HepG2 (cell line): ENCODE results near the gene CPPED1. TPM values are rescaled to one million over a fixed set of nuclear protein-coding genes. Genes with fewer than 3 reads are reported as not detected.

Source experiments
- FOXA1 ChIP-seq, 2 experiments: fragments of 450-650 bp in 1 of 2; sonication (generic) in 1 of 2; formaldehyde crosslinking in 1 of 2; IDR thresholded peaks; 2 replicates each; pipeline versions ENCODE4 v1.4.0 to v1.6.1; 2016 to 2020; ENCODE audit warnings: missing genetic modification reagents in 1 of 2
- HOXD1 ChIP-seq: sonication (generic); formaldehyde crosslinking; IDR thresholded peaks from 2 replicates; pipeline ENCODE4 v1.5.0; 2020; ENCODE audit warnings: missing genetic modification reagents
- MATR3 ChIP-seq: sonication (generic); formaldehyde crosslinking; IDR thresholded peaks from 2 replicates; pipeline ENCODE4 v1.4.0; 2020; ENCODE audit warnings: missing genetic modification reagents
- MTA1 ChIP-seq: sonication (generic); formaldehyde crosslinking; IDR thresholded peaks from 2 replicates; pipeline ENCODE4 v1.4.0; 2020; ENCODE audit warnings: missing genetic modification reagents, mild to moderate bottlenecking, borderline replicate concordance
- NCOA5 ChIP-seq: sonication (generic); formaldehyde crosslinking; IDR thresholded peaks from 2 replicates; pipeline ENCODE4 v1.4.0; 2020; ENCODE audit warnings: missing genetic modification reagents
- RBAK ChIP-seq: sonication (generic); formaldehyde crosslinking; IDR thresholded peaks from 2 replicates; pipeline ENCODE4 v1.5.1; 2020; ENCODE audit warnings: mild to moderate bottlenecking, missing genetic modification reagents
- SATB2 ChIP-seq: sonication (generic); formaldehyde crosslinking; IDR thresholded peaks from 2 replicates; pipeline ENCODE4 v1.5.0; 2020; ENCODE audit warnings: missing genetic modification reagents
- SP1 ChIP-seq, 2 experiments: fragments of 450-650 bp in 1 of 2; sonication (generic) in 1 of 2; formaldehyde crosslinking in 1 of 2; IDR thresholded peaks; 2 replicates each; pipeline versions ENCODE4 v1.4.0 to v1.6.1; 2016 to 2020; ENCODE audit warnings: missing genetic modification reagents in 1 of 2
- SP5 ChIP-seq: IDR thresholded peaks from 2 replicates; pipeline ENCODE4 v1.6.1; 2016; ENCODE audit warnings: low read depth, borderline replicate concordance
- ZNF468 ChIP-seq: sonication (generic); formaldehyde crosslinking; IDR thresholded peaks from 2 replicates; pipeline ENCODE4 v1.8.0; 2022; ENCODE audit warnings: mild to moderate bottlenecking, moderate library complexity, missing genetic modification reagents
- ZNF616 ChIP-seq: sonication (generic); formaldehyde crosslinking; IDR thresholded peaks from 2 replicates; pipeline ENCODE4 v1.5.0; 2020; ENCODE audit warnings: low read depth, mild to moderate bottlenecking, missing genetic modification reagents
- ZNF678 ChIP-seq: sonication (generic); formaldehyde crosslinking; IDR thresholded peaks from 2 replicates; pipeline ENCODE4 v1.4.0; 2020; ENCODE audit warnings: mild to moderate bottlenecking, missing genetic modification reagents
- polyA plus RNA-seq, 8 experiments: library from polyadenylated mRNA; depleted of rRNA in 3 of 8; stranded (reverse) in 7 of 8; unstranded in 1 of 8; fragments of >200 nt; fragmentation: Illumina TruSeq in 4 of 8; extraction: Trizol in 4 of 8; gene quantifications; 2 replicates each; pipeline versions ENCODE4 v1.2.1 to v1.2.3, GENCODE V29; 2011 to 2016; ENCODE audit warnings: low read depth in 4 of 8, missing spikeins in 1 of 8, mixed read lengths in 1 of 8; ENCODE audit not compliant: insufficient read depth in 1 of 8
- total RNA-seq, 5 experiments: library from RNA; depleted of rRNA; stranded (reverse); fragments of >200 nt; fragmentation: Illumina TruSeq; extraction: Trizol; gene quantifications; 2 replicates each; pipeline ENCODE4 v1.2.3, GENCODE V29; 2016; ENCODE audit warnings: low read depth in 1 of 5
- TF ChIP-seq, protein P1 (sequence below): sonication (generic); formaldehyde crosslinking; IDR thresholded peaks from 2 replicates; pipeline ENCODE4 v1.4.0; 2020; ENCODE audit warnings: low read depth, missing genetic modification reagents
- TF ChIP-seq, protein P2 (sequence below): sonication (generic); formaldehyde crosslinking; conservative IDR thresholded peaks from 2 replicates; pipeline ENCODE4 v1.4.0; 2020; ENCODE audit warnings: mild to moderate bottlenecking, missing genetic modification reagents, moderate library complexity
- TF ChIP-seq, protein P3 (sequence below): sonication (generic); formaldehyde crosslinking; IDR thresholded peaks from 2 replicates; pipeline ENCODE4; 2020; ENCODE audit warnings: missing genetic modification reagents, mild to moderate bottlenecking, borderline replicate concordance
- TF ChIP-seq, protein P4 (sequence below): sonication (generic); formaldehyde crosslinking; IDR thresholded peaks from 2 replicates; pipeline ENCODE4 v1.8.1; 2023; ENCODE audit warnings: mild to moderate bottlenecking, missing genetic modification reagents

Gene CPPED1
- total and polyA plus RNA-seq, 2 of the 13 experiments (the other 11 are each of a cell fraction or from before 2014, with no cell fraction given): 66.6 to 71.3 TPM

DNA sequence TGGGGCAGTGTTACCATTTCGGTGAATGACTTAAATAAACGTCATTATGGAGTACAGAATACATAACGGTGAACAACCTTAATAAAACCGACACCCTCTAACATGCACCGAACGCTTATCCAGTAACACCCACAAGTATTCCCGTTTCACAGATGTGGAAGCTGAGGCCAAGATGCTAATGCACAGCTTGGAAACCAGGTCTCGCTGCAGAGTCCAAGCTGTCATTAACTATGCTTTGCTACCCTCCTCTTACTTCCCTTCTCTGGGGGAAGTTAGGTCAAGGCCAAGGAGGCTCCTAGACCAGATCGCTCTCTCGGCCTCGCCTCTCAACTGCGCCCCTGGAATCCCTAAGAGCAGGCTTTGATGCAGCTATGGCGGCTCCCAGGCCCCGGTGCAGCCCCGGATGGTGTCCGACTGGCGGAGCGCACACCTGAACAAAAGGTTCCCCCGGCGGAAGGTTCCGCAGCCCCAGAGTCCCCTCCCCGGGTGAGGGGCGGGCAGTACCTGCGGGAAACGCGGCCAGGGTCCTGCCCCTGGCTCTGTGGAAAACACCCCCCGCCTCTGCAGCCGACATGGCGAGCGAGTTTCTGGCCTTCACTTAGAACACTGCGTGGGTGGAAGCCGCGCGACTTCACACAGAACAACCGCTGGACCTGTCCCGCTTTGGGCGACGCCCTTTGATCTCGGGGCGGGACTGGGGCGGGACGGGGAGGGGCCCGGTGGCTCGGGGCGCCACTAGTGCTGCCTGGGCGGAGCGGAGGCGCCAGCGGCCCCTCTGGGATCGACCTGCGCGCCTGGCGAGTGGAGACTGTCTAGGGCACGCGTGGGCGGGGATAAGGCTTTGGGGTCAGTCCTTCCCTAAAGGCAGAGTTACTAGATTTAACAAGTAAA lies at the start of gene CPPED1 (continued):
- TF ChIP-seq HOXD1 (CRISPR knock-in tag): peak; percentile 94
- no peak for TF ChIP-seq FOXA1 (IDR thresholded peaks at IDR 0.05)
- peak; percentile 75 for TF ChIP-seq FOXA1 (CRISPR knock-in tag; IDR thresholded peaks at IDR 0.05)
- peak; percentile 100; the same call in 1 of the 2 replicates for TF ChIP-seq MTA1 (CRISPR knock-in tag)
- no peak for TF ChIP-seq SATB2
- TF ChIP-seq, protein P1, sequence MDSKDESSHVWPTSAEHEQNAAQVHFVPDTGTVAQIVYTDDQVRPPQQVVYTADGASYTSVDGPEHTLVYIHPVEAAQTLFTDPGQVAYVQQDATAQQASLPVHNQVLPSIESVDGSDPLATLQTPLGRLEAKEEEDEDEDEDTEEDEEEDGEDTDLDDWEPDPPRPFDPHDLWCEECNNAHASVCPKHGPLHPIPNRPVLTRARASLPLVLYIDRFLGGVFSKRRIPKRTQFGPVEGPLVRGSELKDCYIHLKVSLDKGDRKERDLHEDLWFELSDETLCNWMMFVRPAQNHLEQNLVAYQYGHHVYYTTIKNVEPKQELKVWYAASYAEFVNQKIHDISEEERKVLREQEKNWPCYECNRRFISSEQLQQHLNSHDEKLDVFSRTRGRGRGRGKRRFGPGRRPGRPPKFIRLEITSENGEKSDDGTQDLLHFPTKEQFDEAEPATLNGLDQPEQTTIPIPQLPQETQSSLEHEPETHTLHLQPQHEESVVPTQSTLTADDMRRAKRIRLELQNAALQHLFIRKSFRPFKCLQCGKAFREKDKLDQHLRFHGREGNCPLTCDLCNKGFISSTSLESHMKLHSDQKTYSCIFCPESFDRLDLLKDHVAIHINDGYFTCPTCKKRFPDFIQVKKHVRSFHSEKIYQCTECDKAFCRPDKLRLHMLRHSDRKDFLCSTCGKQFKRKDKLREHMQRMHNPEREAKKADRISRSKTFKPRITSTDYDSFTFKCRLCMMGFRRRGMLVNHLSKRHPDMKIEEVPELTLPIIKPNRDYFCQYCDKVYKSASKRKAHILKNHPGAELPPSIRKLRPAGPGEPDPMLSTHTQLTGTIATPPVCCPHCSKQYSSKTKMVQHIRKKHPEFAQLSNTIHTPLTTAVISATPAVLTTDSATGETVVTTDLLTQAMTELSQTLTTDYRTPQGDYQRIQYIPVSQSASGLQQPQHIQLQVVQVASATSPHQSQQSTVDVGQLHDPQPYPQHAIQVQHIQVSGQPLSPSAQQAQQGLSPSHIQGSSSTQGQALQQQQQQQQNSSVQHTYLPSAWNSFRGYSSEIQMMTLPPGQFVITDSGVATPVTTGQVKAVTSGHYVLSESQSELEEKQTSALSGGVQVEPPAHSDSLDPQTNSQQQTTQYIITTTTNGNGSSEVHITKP (CRISPR knock-in tag): peak; percentile 88
- no peak for TF ChIP-seq NCOA5 (CRISPR knock-in tag)
- peak; percentile 69 for TF ChIP-seq SP1 (IDR thresholded peaks at IDR 0.05)
- peak; percentile 98 for TF ChIP-seq SP1 (CRISPR knock-in tag; IDR thresholded peaks at IDR 0.05)
- TF ChIP-seq, protein P2, sequence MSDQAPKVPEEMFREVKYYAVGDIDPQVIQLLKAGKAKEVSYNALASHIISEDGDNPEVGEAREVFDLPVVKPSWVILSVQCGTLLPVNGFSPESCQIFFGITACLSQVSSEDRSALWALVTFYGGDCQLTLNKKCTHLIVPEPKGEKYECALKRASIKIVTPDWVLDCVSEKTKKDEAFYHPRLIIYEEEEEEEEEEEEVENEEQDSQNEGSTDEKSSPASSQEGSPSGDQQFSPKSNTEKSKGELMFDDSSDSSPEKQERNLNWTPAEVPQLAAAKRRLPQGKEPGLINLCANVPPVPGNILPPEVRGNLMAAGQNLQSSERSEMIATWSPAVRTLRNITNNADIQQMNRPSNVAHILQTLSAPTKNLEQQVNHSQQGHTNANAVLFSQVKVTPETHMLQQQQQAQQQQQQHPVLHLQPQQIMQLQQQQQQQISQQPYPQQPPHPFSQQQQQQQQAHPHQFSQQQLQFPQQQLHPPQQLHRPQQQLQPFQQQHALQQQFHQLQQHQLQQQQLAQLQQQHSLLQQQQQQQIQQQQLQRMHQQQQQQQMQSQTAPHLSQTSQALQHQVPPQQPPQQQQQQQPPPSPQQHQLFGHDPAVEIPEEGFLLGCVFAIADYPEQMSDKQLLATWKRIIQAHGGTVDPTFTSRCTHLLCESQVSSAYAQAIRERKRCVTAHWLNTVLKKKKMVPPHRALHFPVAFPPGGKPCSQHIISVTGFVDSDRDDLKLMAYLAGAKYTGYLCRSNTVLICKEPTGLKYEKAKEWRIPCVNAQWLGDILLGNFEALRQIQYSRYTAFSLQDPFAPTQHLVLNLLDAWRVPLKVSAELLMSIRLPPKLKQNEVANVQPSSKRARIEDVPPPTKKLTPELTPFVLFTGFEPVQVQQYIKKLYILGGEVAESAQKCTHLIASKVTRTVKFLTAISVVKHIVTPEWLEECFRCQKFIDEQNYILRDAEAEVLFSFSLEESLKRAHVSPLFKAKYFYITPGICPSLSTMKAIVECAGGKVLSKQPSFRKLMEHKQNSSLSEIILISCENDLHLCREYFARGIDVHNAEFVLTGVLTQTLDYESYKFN (CRISPR knock-in tag): peak; percentile 96
- TF ChIP-seq RBAK (CRISPR knock-in tag): no peak
- TF ChIP-seq, protein P3, sequence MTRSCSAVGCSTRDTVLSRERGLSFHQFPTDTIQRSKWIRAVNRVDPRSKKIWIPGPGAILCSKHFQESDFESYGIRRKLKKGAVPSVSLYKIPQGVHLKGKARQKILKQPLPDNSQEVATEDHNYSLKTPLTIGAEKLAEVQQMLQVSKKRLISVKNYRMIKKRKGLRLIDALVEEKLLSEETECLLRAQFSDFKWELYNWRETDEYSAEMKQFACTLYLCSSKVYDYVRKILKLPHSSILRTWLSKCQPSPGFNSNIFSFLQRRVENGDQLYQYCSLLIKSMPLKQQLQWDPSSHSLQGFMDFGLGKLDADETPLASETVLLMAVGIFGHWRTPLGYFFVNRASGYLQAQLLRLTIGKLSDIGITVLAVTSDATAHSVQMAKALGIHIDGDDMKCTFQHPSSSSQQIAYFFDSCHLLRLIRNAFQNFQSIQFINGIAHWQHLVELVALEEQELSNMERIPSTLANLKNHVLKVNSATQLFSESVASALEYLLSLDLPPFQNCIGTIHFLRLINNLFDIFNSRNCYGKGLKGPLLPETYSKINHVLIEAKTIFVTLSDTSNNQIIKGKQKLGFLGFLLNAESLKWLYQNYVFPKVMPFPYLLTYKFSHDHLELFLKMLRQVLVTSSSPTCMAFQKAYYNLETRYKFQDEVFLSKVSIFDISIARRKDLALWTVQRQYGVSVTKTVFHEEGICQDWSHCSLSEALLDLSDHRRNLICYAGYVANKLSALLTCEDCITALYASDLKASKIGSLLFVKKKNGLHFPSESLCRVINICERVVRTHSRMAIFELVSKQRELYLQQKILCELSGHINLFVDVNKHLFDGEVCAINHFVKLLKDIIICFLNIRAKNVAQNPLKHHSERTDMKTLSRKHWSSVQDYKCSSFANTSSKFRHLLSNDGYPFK (CRISPR knock-in tag): peak; percentile 100
- TF ChIP-seq ZNF616: peak; percentile 91
- TF ChIP-seq ZNF468: 0 out of 2 replicates have a peak, but pooled peaks have one; percentile 80
- peak; percentile 99 for TF ChIP-seq SP5
- TF ChIP-seq, protein P4, sequence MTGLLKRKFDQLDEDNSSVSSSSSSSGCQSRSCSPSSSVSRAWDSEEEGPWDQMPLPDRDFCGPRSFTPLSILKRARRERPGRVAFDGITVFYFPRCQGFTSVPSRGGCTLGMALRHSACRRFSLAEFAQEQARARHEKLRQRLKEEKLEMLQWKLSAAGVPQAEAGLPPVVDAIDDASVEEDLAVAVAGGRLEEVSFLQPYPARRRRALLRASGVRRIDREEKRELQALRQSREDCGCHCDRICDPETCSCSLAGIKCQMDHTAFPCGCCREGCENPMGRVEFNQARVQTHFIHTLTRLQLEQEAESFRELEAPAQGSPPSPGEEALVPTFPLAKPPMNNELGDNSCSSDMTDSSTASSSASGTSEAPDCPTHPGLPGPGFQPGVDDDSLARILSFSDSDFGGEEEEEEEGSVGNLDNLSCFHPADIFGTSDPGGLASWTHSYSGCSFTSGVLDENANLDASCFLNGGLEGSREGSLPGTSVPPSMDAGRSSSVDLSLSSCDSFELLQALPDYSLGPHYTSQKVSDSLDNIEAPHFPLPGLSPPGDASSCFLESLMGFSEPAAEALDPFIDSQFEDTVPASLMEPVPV (CRISPR knock-in tag): peak; percentile 99
- TF ChIP-seq ZNF678: peak; percentile 96
- TF ChIP-seq MATR3: 0 out of 2 replicates have a peak, but pooled peaks have one; percentile 40
